Trophoblast cell (in vitro differentiated cells and primary cell): Measurements from ENCODE around the gene CD81.

Experiments
- DNase-seq, 2 donors: peaks; one replicate each; pipeline ENCODE4 v3.0.0-alpha.2; 2016
- H2AFZ ChIP-seq: 2 replicates; pipeline ENCODE4 v1.6.1; 2013; ENCODE audit warnings: low read length, moderate library complexity, mild to moderate bottlenecking; ENCODE audit not compliant: insufficient read depth, poor library complexity
- H2AK5ac ChIP-seq: 2 replicates; pipeline ENCODE4 v1.6.1; 2013; ENCODE audit warnings: mild to moderate bottlenecking, low read length
- H2BK120ac ChIP-seq: 2 replicates; pipeline ENCODE4 v1.6.1; 2013; ENCODE audit warnings: low read length, mild to moderate bottlenecking, moderate library complexity; ENCODE audit not compliant: insufficient read depth, poor library complexity
- H2BK12ac ChIP-seq: 2 replicates; pipeline ENCODE4 v1.6.1; 2013; ENCODE audit warnings: mild to moderate bottlenecking, low read length, moderate library complexity
- H2BK5ac ChIP-seq: 2 replicates; pipeline ENCODE4 v1.6.1; 2013; ENCODE audit warnings: low read length, low read depth, moderate library complexity, mild to moderate bottlenecking; ENCODE audit not compliant: poor library complexity
- H3K14ac ChIP-seq: 2 replicates; pipeline ENCODE4 v1.6.1; 2013; ENCODE audit warnings: mild to moderate bottlenecking, low read length
- H3K18ac ChIP-seq: 2 replicates; pipeline ENCODE4 v1.6.1; 2013; ENCODE audit warnings: mild to moderate bottlenecking, low read length
- H3K23ac ChIP-seq: 2 replicates; pipeline ENCODE4 v1.6.1; 2013; ENCODE audit warnings: low read length
- H3K27ac ChIP-seq: 2 replicates; pipeline ENCODE4 v1.5.1; 2013; ENCODE audit warnings: low read depth, mild to moderate bottlenecking, inconsistent platforms, low read length, moderate library complexity
- H3K27me3 ChIP-seq: 2 replicates; pipeline ENCODE4 v1.6.1; 2013; ENCODE audit warnings: inconsistent platforms, mild to moderate bottlenecking, low read length, moderate library complexity; ENCODE audit not compliant: insufficient read depth
- H3K36me3 ChIP-seq, 2 experiments: 1 replicate in 1 of 2; 2 replicates in 1 of 2; pipeline ENCODE4 v1.6.1; 2013; ENCODE audit warnings: low read length in 2 of 2, mild to moderate bottlenecking in 2 of 2, moderate library complexity in 1 of 2; ENCODE audit not compliant: insufficient read depth in 2 of 2, control insufficient read depth in 1 of 2
- H3K4ac ChIP-seq: 2 replicates; pipeline ENCODE4 v1.6.1; 2013; ENCODE audit warnings: low read depth, mild to moderate bottlenecking, low read length, moderate library complexity
- H3K4me1 ChIP-seq, 2 experiments: 1 replicate in 1 of 2; 2 replicates in 1 of 2; pipeline ENCODE4 v1.6.1; 2013; ENCODE audit warnings: low read length in 2 of 2, mild to moderate bottlenecking in 2 of 2, moderate library complexity in 1 of 2; ENCODE audit not compliant: insufficient read depth in 2 of 2, control insufficient read depth in 1 of 2
- H3K4me2 ChIP-seq: 2 replicates; pipeline ENCODE4 v1.6.1; 2013; ENCODE audit warnings: inconsistent platforms, mild to moderate bottlenecking, low read length, moderate library complexity
- H3K4me3 ChIP-seq: 2 replicates; pipeline ENCODE4 v1.5.1; 2013; ENCODE audit warnings: mild to moderate bottlenecking, low read depth, low read length, inconsistent platforms
- H3K79me1 ChIP-seq: one replicate; pipeline ENCODE4 v1.6.1; 2013; ENCODE audit warnings: low read length
- H3K79me2 ChIP-seq: 2 replicates; pipeline ENCODE4 v1.6.1; 2013; ENCODE audit warnings: low read length, mild to moderate bottlenecking; ENCODE audit not compliant: control insufficient read depth, insufficient read depth, poor library complexity
- H3K9ac ChIP-seq: 2 replicates; pipeline ENCODE4 v1.6.1; 2013; ENCODE audit warnings: mild to moderate bottlenecking, low read length
- H3K9me3 ChIP-seq: 2 replicates; pipeline ENCODE4 v1.6.1; 2013; ENCODE audit warnings: low read depth, mild to moderate bottlenecking, control low read depth, inconsistent platforms, low read length; ENCODE audit not compliant: insufficient read depth
- H4K12ac ChIP-seq: 2 replicates; pipeline ENCODE4 v1.6.1; 2013; ENCODE audit warnings: low read depth, mild to moderate bottlenecking, low read length, moderate library complexity
- H4K8ac ChIP-seq: 2 replicates; pipeline ENCODE4 v1.6.1; 2013; ENCODE audit warnings: low read depth, mild to moderate bottlenecking, low read length, moderate library complexity
- H4K91ac ChIP-seq: one replicate; pipeline ENCODE4 v1.6.1; 2013; ENCODE audit warnings: low read depth, mild to moderate bottlenecking, low read length, moderate library complexity
- WGBS: extraction: QIAGEN DNeasy Blood & Tissue Kit; methylation state at CpG from one replicate; pipeline ENCODE4 v1.1.7; 2013; ENCODE audit warnings: missing lambda C conversion rate; ENCODE audit not compliant: insufficient read length, insufficient coverage; ENCODE audit errors: extremely low coverage; 5-methylcytosine and 5-hydroxymethylcytosine counted together

CD81 gene

GRCh38 chr11:2366276-2366675 lies 10.8 kb upstream of the CD81 start:
- Histone ChIP-seq H3K23ac (no peak overlapping the region), H3K27me3 (no peaks in the 10 kb centered on the region), H3K4me3 (no peak overlapping the region), H4K12ac (no peak overlapping the region), H2AFZ (no peak overlapping the region), H3K4me1 (no peaks in the 10 kb centered on the region), H3K27ac (no peak overlapping the region), H2AK5ac (no peak overlapping the region), H4K91ac (no peak overlapping the region), H4K8ac (no peak overlapping the region), H3K14ac (no peak overlapping the region), H3K4ac (no peak overlapping the region), H2BK12ac (no peak overlapping the region), H3K36me3 (no peaks in the 10 kb centered on the region), H2BK5ac (no peak overlapping the region), H3K9me3 (peaks cover 5% of the 10 kb centered on the region), H2BK120ac (no peak overlapping the region), H3K4me2 (no peak overlapping the region), H3K79me2 (no peaks in the 10 kb centered on the region), H3K9ac (no peak overlapping the region), H3K18ac (no peak overlapping the region), H3K79me1 (no peaks in the 10 kb centered on the region)
- no peak for DNase-seq
- no CpG with 5 or more reads among the region's 11 CpGs for WGBS

DNA sequence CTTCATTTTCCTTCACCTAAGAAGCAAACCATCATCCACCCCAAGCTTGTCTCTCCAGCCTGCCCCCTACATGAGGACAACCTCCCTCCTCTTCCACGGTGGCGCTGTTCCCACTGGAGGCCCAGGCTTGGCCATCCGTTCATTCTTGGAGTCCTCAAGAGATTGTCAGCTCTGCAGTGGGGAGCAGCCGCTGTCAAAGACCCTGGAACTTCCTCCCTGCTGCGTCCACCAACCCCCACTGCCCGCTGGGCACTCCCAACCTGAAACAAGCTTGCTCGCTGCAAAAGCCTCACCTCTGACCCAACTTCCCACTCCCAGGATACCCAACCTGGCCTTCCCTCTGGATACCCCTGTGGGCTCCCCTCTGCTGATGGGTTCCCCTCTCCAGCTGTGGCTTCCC lies 10.4 kb upstream of the CD81 start:
- Histone ChIP-seq H3K4ac (no peak overlapping the region), H3K14ac (no peak overlapping the region), H2BK120ac (no peak overlapping the region), H3K4me1 (no peaks in the 10 kb centered on the region), H4K91ac (no peak overlapping the region), H2AK5ac (no peak overlapping the region), H2BK5ac (no peak overlapping the region), H2AFZ (no peak overlapping the region), H3K27ac (no peak overlapping the region), H3K4me2 (no peak overlapping the region), H3K4me3 (no peak overlapping the region), H3K18ac (no peak overlapping the region), H3K23ac (no peak overlapping the region), H3K79me1 (no peaks in the 10 kb centered on the region), H4K12ac (no peak overlapping the region), H4K8ac (no peak overlapping the region), H3K9me3 (peaks cover 5% of the 10 kb centered on the region), H3K79me2 (no peaks in the 10 kb centered on the region), H3K9ac (no peak overlapping the region), H2BK12ac (no peak overlapping the region), H3K27me3 (no peaks in the 10 kb centered on the region), H3K36me3 (no peaks in the 10 kb centered on the region)
- no CpG with 5 or more reads among the region's 7 CpGs for WGBS
- no peak for DNase-seq

GRCh38 chr11:2367266-2368160 lies 9.6 kb upstream of the CD81 start:
- H4K8ac ChIP-seq = no peak overlapping the region
- no peak for DNase-seq
- no peaks in the 10 kb centered on the region for H3K4me1 ChIP-seq
- no peak overlapping the region for H2AK5ac ChIP-seq
- H3K79me2 ChIP-seq = no peaks in the 10 kb centered on the region
- no peak overlapping the region for H3K27ac ChIP-seq
- H4K91ac ChIP-seq = no peak overlapping the region
- H3K36me3 ChIP-seq = no peaks in the 10 kb centered on the region
- H3K4me3 ChIP-seq = no peak overlapping the region
- no peak overlapping the region for H3K4ac ChIP-seq
- H2AFZ ChIP-seq = no peak overlapping the region
- H3K79me1 ChIP-seq = no peaks in the 10 kb centered on the region
- H3K4me2 ChIP-seq = no peak overlapping the region
- peaks cover 5% of the 10 kb centered on the region for H3K9me3 ChIP-seq
- H3K23ac ChIP-seq = no peak overlapping the region
- no peak overlapping the region for H2BK5ac ChIP-seq
- H4K12ac ChIP-seq = no peak overlapping the region
- H3K14ac ChIP-seq = no peak overlapping the region
- no peak overlapping the region for H3K18ac ChIP-seq
- H3K27me3 ChIP-seq = no peaks in the 10 kb centered on the region
- no CpG with 5 or more reads among the region's 17 CpGs for WGBS
- H2BK12ac ChIP-seq = no peak overlapping the region
- no peak overlapping the region for H3K9ac ChIP-seq
- H2BK120ac ChIP-seq = no peak overlapping the region

GRCh38 chr11:2368178-2368850 lies 8.8 kb upstream of the CD81 start:
- no peak overlapping the region for H3K4ac ChIP-seq
- WGBS = no CpG with 5 or more reads among the region's 7 CpGs
- no peak overlapping the region for H3K27ac ChIP-seq
- H3K79me1 ChIP-seq = no peaks in the 10 kb centered on the region
- no peaks in the 10 kb centered on the region for H3K4me1 ChIP-seq
- H3K79me2 ChIP-seq = no peaks in the 10 kb centered on the region
- no peak overlapping the region for H2AFZ ChIP-seq
- H3K14ac ChIP-seq = no peak overlapping the region
- no peak overlapping the region for H2AK5ac ChIP-seq
- no peak overlapping the region for H2BK120ac ChIP-seq
- no peak overlapping the region for H2BK5ac ChIP-seq
- no peak for DNase-seq
- peaks cover 2% of the 10 kb centered on the region for H3K9me3 ChIP-seq
- H3K27me3 ChIP-seq = no peaks in the 10 kb centered on the region
- no peak overlapping the region for H4K8ac ChIP-seq
- no peaks in the 10 kb centered on the region for H3K36me3 ChIP-seq
- no peak overlapping the region for H4K12ac ChIP-seq
- H3K18ac ChIP-seq = no peak overlapping the region
- H3K23ac ChIP-seq = no peak overlapping the region
- H2BK12ac ChIP-seq = no peak overlapping the region
- H3K9ac ChIP-seq = no peak overlapping the region
- no peak overlapping the region for H4K91ac ChIP-seq
- H3K4me3 ChIP-seq = no peak overlapping the region
- no peak overlapping the region for H3K4me2 ChIP-seq
